K562 (cell line): ENCODE data around the gene KAZN. TPM values are rescaled to one million over a fixed set of nuclear protein-coding genes. Genes with fewer than 3 reads are reported as not detected.

Source experiments
- CBFA2T2 ChIP-seq: fragments of 450-650 bp; conservative IDR thresholded peaks from 2 replicates; pipeline ENCODE4 v1.6.1; 2017; ENCODE audit warnings: mild to moderate bottlenecking
- FOXK2 ChIP-seq, 2 experiments: fragments of 450-650 bp; IDR thresholded peaks in 1 of 2; conservative IDR thresholded peaks in 1 of 2; 2 replicates each; pipeline ENCODE4 v1.6.1; 2016; ENCODE audit warnings: low read depth in 2 of 2, mild to moderate bottlenecking in 1 of 2
- MEF2D ChIP-seq: conservative IDR thresholded peaks from 2 replicates; pipeline ENCODE4 v1.6.1; 2016; ENCODE audit warnings: low read depth, missing genetic modification characterization, missing compliant biosample characterization
- MTA2 ChIP-seq: fragments of 450-650 bp; IDR thresholded peaks from 2 replicates; pipeline ENCODE4 v1.6.1; 2016; ENCODE audit warnings: low read depth
- NR2C2 ChIP-seq, 2 experiments: fragments of 200-800 bp in 1 of 2; sonication (Bioruptor generic) in 1 of 2; sonication (generic) in 1 of 2; formaldehyde crosslinking in 1 of 2; IDR thresholded peaks; 2 replicates each; pipeline versions ENCODE4 v1.6.1 to v1.8.0; 2016 to 2022; ENCODE audit warnings: mild to moderate bottlenecking in 1 of 2, missing compliant biosample characterization in 1 of 2, missing genetic modification characterization in 1 of 2, missing genetic modification reagents in 1 of 2
- ZNF57 ChIP-seq: fragments of 450-650 bp; formaldehyde crosslinking; IDR thresholded peaks from 2 replicates; pipeline ENCODE4 v1.4.0; 2020; ENCODE audit warnings: mild to moderate bottlenecking, moderate library complexity
- polyA plus RNA-seq, 8 experiments: library from polyadenylated mRNA; depleted of rRNA in 4 of 8; stranded (reverse) in 5 of 8; unstranded in 3 of 8; fragments of >200 nt; fragmentation: Nextera tagmentation in 2 of 8; fragmentation: Illumina TruSeq in 1 of 8; extraction: Ambion mirVana in 2 of 8; extraction: Trizol in 1 of 8; gene quantifications; 2 replicates each; pipeline versions ENCODE4 v1.2.1 to v1.2.3, GENCODE V29; 2011 to 2014; ENCODE audit warnings: inconsistent platforms in 1 of 8, missing spikeins in 1 of 8
- total RNA-seq, 7 experiments: library from RNA; depleted of rRNA in 6 of 7; stranded (reverse); fragments of >200 nt in 6 of 7; fragmentation: Illumina TruSeq in 2 of 7; extraction: Trizol in 2 of 7; gene quantifications; 2 replicates each; pipeline versions ENCODE4 v1.2.1 to v1.2.3, GENCODE V29; 2011 to 2021; ENCODE audit warnings: low replicate concordance in 1 of 7
- TF ChIP-seq, protein P1 (sequence below), 2 experiments: fragments of 450-650 bp in 1 of 2; sonication (generic) in 1 of 2; formaldehyde crosslinking in 1 of 2; IDR thresholded peaks in 1 of 2; conservative IDR thresholded peaks in 1 of 2; 2 replicates each; pipeline versions ENCODE4 v1.6.1 to v1.8.1; 2016 to 2023; ENCODE audit warnings: mild to moderate bottlenecking in 2 of 2, moderate library complexity in 2 of 2, inconsistent platforms in 1 of 2, missing genetic modification reagents in 1 of 2
- TF ChIP-seq, protein P2 (sequence below), 2 experiments: fragments of 450-650 bp; formaldehyde crosslinking in 1 of 2; IDR thresholded peaks; 2 replicates each; pipeline versions ENCODE4 v1.4.0 to v1.6.1; 2014 to 2020; ENCODE audit warnings: mild to moderate bottlenecking in 2 of 2, borderline replicate concordance in 1 of 2, low read depth in 1 of 2
- TF ChIP-seq, protein P3 (sequence below): IDR thresholded peaks from 2 replicates; pipeline ENCODE4 v1.6.1; 2011; ENCODE audit not compliant: insufficient read length; ENCODE audit errors: extremely low read depth
- TF ChIP-seq, protein P4 (sequence below): sonication (generic); formaldehyde crosslinking; IDR thresholded peaks from 2 replicates; pipeline ENCODE4 v1.8.0; 2022; ENCODE audit warnings: missing genetic modification reagents, mild to moderate bottlenecking, moderate library complexity, borderline replicate concordance
- TF ChIP-seq, protein P5 (sequence below): sonication (generic); formaldehyde crosslinking; IDR thresholded peaks from 2 replicates; pipeline ENCODE4 v1.5.0; 2020; ENCODE audit warnings: missing genetic modification reagents

KAZN gene
- total and polyA plus RNA-seq, 9 of the 15 experiments (the other 6 are each of a cell fraction or from before 2014, with no cell fraction given), result 2.1 to 21.6 (median 5.4) TPM

DNA sequence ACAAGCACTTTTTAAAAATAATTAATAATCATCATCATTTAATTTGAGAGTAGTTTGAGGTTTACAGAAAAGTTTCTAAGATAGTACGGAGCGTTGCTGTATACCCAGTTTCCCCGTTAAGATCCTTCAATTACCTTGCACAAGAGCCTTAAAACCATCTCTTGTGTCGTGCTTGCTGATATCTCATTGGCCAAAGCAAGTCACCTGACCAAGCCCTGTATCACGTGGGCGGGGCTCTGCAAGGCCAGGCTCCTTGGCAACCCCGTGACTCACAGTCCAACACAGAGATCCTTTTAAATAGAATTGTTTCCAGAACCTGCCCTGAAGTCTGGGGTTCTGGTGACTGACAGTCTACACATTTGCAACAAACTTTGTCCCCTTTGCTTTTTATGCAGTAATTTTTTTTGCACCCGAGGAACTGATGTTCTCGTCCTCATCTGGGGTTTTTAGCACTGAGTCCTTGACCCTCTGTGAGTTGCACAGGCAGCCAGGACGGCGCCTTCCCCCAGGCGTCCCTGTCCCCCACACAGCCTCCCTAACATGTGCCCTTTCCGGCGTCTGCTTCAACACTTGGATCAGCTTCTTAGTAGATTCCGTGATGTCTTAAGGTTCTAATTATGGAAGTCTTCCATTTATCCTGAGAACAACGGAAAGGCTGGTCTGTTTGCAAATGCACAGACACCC lies 371.8 kb downstream of the KAZN start (continued):
- TF ChIP-seq, protein P1, sequence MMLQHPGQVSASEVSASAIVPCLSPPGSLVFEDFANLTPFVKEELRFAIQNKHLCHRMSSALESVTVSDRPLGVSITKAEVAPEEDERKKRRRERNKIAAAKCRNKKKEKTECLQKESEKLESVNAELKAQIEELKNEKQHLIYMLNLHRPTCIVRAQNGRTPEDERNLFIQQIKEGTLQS (IDR thresholded peaks at IDR 0.05), result peak; percentile 62
- TF ChIP-seq, protein P1 (CRISPR knock-in tag; conservative IDR thresholded peaks at IDR 0.05), result no peak
- TF ChIP-seq, protein P2, sequence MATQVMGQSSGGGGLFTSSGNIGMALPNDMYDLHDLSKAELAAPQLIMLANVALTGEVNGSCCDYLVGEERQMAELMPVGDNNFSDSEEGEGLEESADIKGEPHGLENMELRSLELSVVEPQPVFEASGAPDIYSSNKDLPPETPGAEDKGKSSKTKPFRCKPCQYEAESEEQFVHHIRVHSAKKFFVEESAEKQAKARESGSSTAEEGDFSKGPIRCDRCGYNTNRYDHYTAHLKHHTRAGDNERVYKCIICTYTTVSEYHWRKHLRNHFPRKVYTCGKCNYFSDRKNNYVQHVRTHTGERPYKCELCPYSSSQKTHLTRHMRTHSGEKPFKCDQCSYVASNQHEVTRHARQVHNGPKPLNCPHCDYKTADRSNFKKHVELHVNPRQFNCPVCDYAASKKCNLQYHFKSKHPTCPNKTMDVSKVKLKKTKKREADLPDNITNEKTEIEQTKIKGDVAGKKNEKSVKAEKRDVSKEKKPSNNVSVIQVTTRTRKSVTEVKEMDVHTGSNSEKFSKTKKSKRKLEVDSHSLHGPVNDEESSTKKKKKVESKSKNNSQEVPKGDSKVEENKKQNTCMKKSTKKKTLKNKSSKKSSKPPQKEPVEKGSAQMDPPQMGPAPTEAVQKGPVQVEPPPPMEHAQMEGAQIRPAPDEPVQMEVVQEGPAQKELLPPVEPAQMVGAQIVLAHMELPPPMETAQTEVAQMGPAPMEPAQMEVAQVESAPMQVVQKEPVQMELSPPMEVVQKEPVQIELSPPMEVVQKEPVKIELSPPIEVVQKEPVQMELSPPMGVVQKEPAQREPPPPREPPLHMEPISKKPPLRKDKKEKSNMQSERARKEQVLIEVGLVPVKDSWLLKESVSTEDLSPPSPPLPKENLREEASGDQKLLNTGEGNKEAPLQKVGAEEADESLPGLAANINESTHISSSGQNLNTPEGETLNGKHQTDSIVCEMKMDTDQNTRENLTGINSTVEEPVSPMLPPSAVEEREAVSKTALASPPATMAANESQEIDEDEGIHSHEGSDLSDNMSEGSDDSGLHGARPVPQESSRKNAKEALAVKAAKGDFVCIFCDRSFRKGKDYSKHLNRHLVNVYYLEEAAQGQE (IDR thresholded peaks at IDR 0.05; ENCODE audit: borderline replicate concordance), result peak; percentile 96
- TF ChIP-seq, protein P2 (CRISPR knock-in tag; IDR thresholded peaks at IDR 0.05; ENCODE audit: low read depth), result no peak
- no peak for TF ChIP-seq NR2C2 (CRISPR knock-in tag; IDR thresholded peaks at IDR 0.05)
- TF ChIP-seq NR2C2 (tag; IDR thresholded peaks at IDR 0.05), result no peak
- TF ChIP-seq, protein P3, sequence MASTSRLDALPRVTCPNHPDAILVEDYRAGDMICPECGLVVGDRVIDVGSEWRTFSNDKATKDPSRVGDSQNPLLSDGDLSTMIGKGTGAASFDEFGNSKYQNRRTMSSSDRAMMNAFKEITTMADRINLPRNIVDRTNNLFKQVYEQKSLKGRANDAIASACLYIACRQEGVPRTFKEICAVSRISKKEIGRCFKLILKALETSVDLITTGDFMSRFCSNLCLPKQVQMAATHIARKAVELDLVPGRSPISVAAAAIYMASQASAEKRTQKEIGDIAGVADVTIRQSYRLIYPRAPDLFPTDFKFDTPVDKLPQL, result no peak
- no peak for TF ChIP-seq MTA2
- 0 out of 4 replicates have a peak, but pooled peaks of 1 of the 2 experiments have one; percentile 43 for TF ChIP-seq FOXK2 (conservative IDR thresholded peaks at IDR 0.05 in 1 of 2, IDR thresholded peaks at IDR 0.05 in 1 of 2; ENCODE audit: low read depth in 2 of 2)
- TF ChIP-seq, protein P4, sequence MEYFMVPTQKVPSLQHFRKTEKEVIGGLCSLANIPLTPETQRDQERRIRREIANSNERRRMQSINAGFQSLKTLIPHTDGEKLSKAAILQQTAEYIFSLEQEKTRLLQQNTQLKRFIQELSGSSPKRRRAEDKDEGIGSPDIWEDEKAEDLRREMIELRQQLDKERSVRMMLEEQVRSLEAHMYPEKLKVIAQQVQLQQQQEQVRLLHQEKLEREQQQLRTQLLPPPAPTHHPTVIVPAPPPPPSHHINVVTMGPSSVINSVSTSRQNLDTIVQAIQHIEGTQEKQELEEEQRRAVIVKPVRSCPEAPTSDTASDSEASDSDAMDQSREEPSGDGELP (CRISPR knock-in tag), result peak; percentile 44; the same call in 1 of the 2 replicates
- TF ChIP-seq, protein P5, sequence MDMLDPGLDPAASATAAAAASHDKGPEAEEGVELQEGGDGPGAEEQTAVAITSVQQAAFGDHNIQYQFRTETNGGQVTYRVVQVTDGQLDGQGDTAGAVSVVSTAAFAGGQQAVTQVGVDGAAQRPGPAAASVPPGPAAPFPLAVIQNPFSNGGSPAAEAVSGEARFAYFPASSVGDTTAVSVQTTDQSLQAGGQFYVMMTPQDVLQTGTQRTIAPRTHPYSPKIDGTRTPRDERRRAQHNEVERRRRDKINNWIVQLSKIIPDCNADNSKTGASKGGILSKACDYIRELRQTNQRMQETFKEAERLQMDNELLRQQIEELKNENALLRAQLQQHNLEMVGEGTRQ, result peak; percentile 99
- no peak for TF ChIP-seq MEF2D (tag)
- TF ChIP-seq ZNF57 (CRISPR knock-in tag), result no peak
- peak; percentile 91 for TF ChIP-seq CBFA2T2
